Kidney (tissue), 14 donors: Measurements from ENCODE around the gene POC1A. TPM values are rescaled to one million over a fixed set of nuclear protein-coding genes. Genes with fewer than 3 reads are reported as not detected.

Source experiments
- DNase-seq, 5 donors: peaks; one replicate each; pipeline ENCODE4 v3.0.0-alpha.2; 2013 to 2020
- FAIRE-seq: peaks from 2 replicates; lab custom pipeline; 2012; peaks lifted over from hg19 to GRCh38; lab: Jason Lieb, UNC
- H3K27ac ChIP-seq, 2 donors: one replicate each; pipeline ENCODE4 v1.7.0; 2013; ENCODE audit warnings: low read depth in 2 of 2, low read length in 2 of 2, inconsistent platforms in 1 of 2
- H3K27me3 ChIP-seq: one replicate; pipeline ENCODE4 v1.7.1; 2013; ENCODE audit warnings: low read length, inconsistent platforms; ENCODE audit not compliant: control insufficient read depth, insufficient read depth
- H3K36me3 ChIP-seq, 3 donors: one replicate each; pipeline versions ENCODE4 v1.7.0 to v1.7.1; 2013; ENCODE audit warnings: low read length in 3 of 3, control low read depth in 1 of 3, inconsistent platforms in 1 of 3; ENCODE audit not compliant: insufficient read depth in 3 of 3, control insufficient read depth in 2 of 3
- H3K4me1 ChIP-seq, 3 donors: one replicate each; pipeline versions ENCODE4 v1.7.0 to v1.7.1; 2013; ENCODE audit warnings: low read length in 3 of 3, inconsistent platforms in 1 of 3, low read depth in 1 of 3; ENCODE audit not compliant: control insufficient read depth in 2 of 3, insufficient read depth in 2 of 3
- H3K4me3 ChIP-seq, 3 donors: one replicate each; pipeline versions ENCODE4 v1.7.0 to v1.8.1; 2013; ENCODE audit warnings: low read length in 3 of 3, control low read depth in 1 of 3, inconsistent platforms in 1 of 3
- H3K9ac ChIP-seq, 3 donors: one replicate each; pipeline versions ENCODE4 v1.7.0 to v1.7.1; 2013; ENCODE audit warnings: low read length in 3 of 3, control low read depth in 1 of 3, inconsistent platforms in 1 of 3
- H3K9me3 ChIP-seq, 3 donors: one replicate each; pipeline versions ENCODE4 v1.7.0 to v1.7.1; 2013; ENCODE audit warnings: low read length in 3 of 3, control low read depth in 1 of 3, inconsistent platforms in 1 of 3; ENCODE audit not compliant: control insufficient read depth in 2 of 3, insufficient read depth in 1 of 3
- CTCF ChIP-seq: IDR thresholded peaks from 3 replicates; pipeline ENCODE4 v1.5.1; 2012; ENCODE audit warnings: mild to moderate bottlenecking, moderate library complexity, borderline replicate concordance; ENCODE audit not compliant: insufficient read depth; ENCODE audit errors: extremely low read depth
- intact Hi-C: fragments of 100-400 bp; cut with DNase I; formaldehyde crosslinking; loops from one replicate; pipeline ENCODE4 v1.11.1; 2022
- polyA plus RNA-seq: library from polyadenylated mRNA; stranded (reverse); fragments of 350-450 nt; fragmentation: Illumina TruSeq; extraction: RNeasy Lipid Tissue Mini Kit (QIAGEN cat#74804); gene quantifications from one replicate; pipeline ENCODE4 v1.2.3, GENCODE V29; 2014; ENCODE audit warnings: low read depth, low replicate concordance; ENCODE audit not compliant: insufficient read depth
- total RNA-seq: library from RNA; stranded (reverse); fragmentation: NEBNext Ultra II Directional; extraction: Animal tissue kit (Norgen Biotek cat#: 25700); gene quantifications from one replicate; pipeline ENCODE4 v1.2.1, GENCODE V29; 2021
- donor health status: control.
- donor health status: control.
- donor health status: control.
- donor health status: control.
- donor health status: control.
- donor health status: DM: yes; HTN: yes; CAD: no.
- donor health status: Normal renal cell carcinoma (clear cell type).

The POC1A gene
- total and polyA plus RNA-seq, 2 donors from 2014 or later = 2.2 to 2.5 TPM

DNA sequence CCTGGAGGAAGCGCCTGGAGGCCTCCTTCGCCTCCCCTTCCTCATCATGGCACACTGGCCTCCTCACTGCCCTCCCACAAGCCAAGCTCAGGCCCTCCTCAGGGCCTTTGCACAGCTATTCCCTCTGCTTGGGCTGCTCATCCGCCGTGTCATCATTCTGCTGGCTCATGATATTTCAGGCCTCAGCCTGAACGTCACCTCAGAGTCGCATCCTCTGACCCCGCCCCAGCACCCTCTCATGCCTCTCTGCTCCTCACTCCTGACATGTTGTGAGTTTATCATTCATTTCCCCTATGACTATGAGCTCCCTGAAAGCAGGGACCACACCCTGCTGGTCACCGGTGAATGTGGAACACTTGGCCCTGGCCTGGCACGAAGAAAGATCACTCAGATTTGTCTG is 20.7 kb upstream of the POC1A start:
- no peaks in the 10 kb centered on the region for H3K36me3 ChIP-seq
- FAIRE-seq (no peak), DNase-seq (no peak)
- no peak overlapping the region for H3K9ac ChIP-seq
- no peak overlapping the region for H3K4me3 ChIP-seq
- H3K27me3 ChIP-seq = no peaks in the 10 kb centered on the region
- intact Hi-C loops = no loop called here
- no peak overlapping the region for H3K27ac ChIP-seq
- no peaks in the 10 kb centered on the region for H3K9me3 ChIP-seq
- peaks cover 0 to 4% (median 0%) of the 10 kb centered on the region in 3 donors for H3K4me1 ChIP-seq
- no peak for TF ChIP-seq CTCF

DNA sequence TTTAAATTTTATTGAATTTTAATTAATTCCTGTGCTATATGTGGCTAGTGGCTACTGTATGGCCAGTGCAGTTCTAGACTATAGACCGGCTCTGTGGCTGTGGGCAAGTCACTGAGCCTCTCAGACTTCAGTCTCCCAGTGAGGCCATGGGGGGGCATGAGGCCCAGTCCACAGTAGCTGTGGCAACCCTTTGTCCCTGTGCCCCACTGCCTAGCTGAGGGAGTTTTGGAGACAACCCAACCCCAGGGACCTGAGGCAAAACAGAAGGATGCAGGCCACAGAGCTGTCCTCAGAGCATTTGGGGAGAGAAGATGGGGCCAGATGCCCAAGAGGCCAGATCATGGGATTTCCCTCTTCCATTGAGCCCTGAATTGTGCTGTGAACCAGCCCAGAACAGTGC is 18.9 kb upstream of the POC1A start:
- no peaks in the 10 kb centered on the region for H3K27me3 ChIP-seq
- TF ChIP-seq CTCF = no peak
- peaks cover 0 to 4% (median 0%) of the 10 kb centered on the region in 3 donors for H3K4me1 ChIP-seq
- no peak overlapping the region for H3K27ac ChIP-seq
- intact Hi-C loops = no loop called here
- H3K9ac ChIP-seq = no peak overlapping the region
- no peaks in the 10 kb centered on the region for H3K9me3 ChIP-seq
- H3K4me3 ChIP-seq = no peak overlapping the region
- no peak for FAIRE-seq
- no peaks in the 10 kb centered on the region for H3K36me3 ChIP-seq
- no peak for DNase-seq

GRCh38 chr3:52172262-52172757 is 18.1 kb upstream of the POC1A start:
- FAIRE-seq (no peak), DNase-seq (no peak)
- H3K4me3 ChIP-seq = no peak overlapping the region
- no peak for TF ChIP-seq CTCF
- H3K27ac ChIP-seq = no peak overlapping the region
- no peaks in the 10 kb centered on the region for H3K9me3 ChIP-seq
- intact Hi-C loops = no loop called here
- H3K36me3 ChIP-seq = no peaks in the 10 kb centered on the region
- H3K4me1 ChIP-seq = peaks cover 0 to 4% (median 0%) of the 10 kb centered on the region in 3 donors
- H3K27me3 ChIP-seq = no peaks in the 10 kb centered on the region
- no peak overlapping the region for H3K9ac ChIP-seq
